ENCODE data around the gene REPIN1. TPM values are rescaled to one million over a fixed set of nuclear protein-coding genes. Genes with fewer than 3 reads are reported as not detected.

The REPIN1 gene
- total RNA-seq, 1 experiment from 2014 or later = 124 TPM

- Histone ChIP-seq H3F3A (ENCODE audit: low read length, unreplicated experiment) (no peaks in the 10 kb centered on the region), H4K20me1 (ENCODE audit: low read length) (0 out of 2 replicates have a peak, but pooled peaks cover 6% of the 10 kb centered on the region), H3K4me3 (ENCODE audit: low read length) (no peak overlapping the region), H3K4me2 (ENCODE audit: low read length) (no peak overlapping the region), H3K27ac (ENCODE audit: low read length) (no peak overlapping the region), H3K9me3 (ENCODE audit: low read length) (no peaks in the 10 kb centered on the region), H3K4me1 (ENCODE audit: insufficient read depth, low read length) (peaks cover 24% of the 10 kb centered on the region), H3K36me3 (ENCODE audit: low read depth, low read length) (no peaks in the 10 kb centered on the region), H3K79me2 (ENCODE audit: low read length) (peaks cover 16% of the 10 kb centered on the region), H2AFZ (ENCODE audit: low read length) (no peak overlapping the region), H3K9ac (ENCODE audit: low read length) (no peak overlapping the region), H3K27me3 (ENCODE audit: low read length) (no peaks in the 10 kb centered on the region), H3K9me2 (replicated peaks; ENCODE audit: low read length) (no peaks in the 10 kb centered on the region)
- CTCF ChIA-PET = no interaction called here
- ATAC-seq (no peak), DNase-seq (no peak)
- TF ChIP-seq EZH2 (IDR thresholded peaks at IDR 0.05; ENCODE audit: low read length, unreplicated experiment) (no peak), CTCF (conservative IDR thresholded peaks at IDR 0.05; ENCODE audit: low read depth, low read length) (no peak), EZH2phosphoT487 (IDR thresholded peaks at IDR 0.05; ENCODE audit: borderline replicate concordance, low read length) (no peak)
- intact Hi-C loops (cut with micrococcal nuclease) = no loop called here
- no TSS peak for BruUV-seq (replicated peaks)
- POLR2A ChIA-PET (ENCODE audit: unreplicated experiment) = no interaction called here
These were observed 3.4 kb upstream of the REPIN1 start for GRCh38 chr7:150365194-150365593.

GRCh38 chr7:150365673-150366398 lies 2.8 kb upstream of the REPIN1 start:
- H3F3A ChIP-seq (ENCODE audit: low read length, unreplicated experiment) = no peaks in the 10 kb centered on the region
- peaks cover 22% of the 10 kb centered on the region for H3K79me2 ChIP-seq (ENCODE audit: low read length)
- ChIA-PET CTCF (no interaction called here), POLR2A (ENCODE audit: unreplicated experiment) (no interaction called here)
- no peak overlapping the region for H3K4me2 ChIP-seq (ENCODE audit: low read length)
- no peak for TF ChIP-seq EZH2 (IDR thresholded peaks at IDR 0.05; ENCODE audit: low read length, unreplicated experiment)
- no peak for TF ChIP-seq CTCF (conservative IDR thresholded peaks at IDR 0.05; ENCODE audit: low read depth, low read length)
- TF ChIP-seq EZH2phosphoT487 (IDR thresholded peaks at IDR 0.05; ENCODE audit: borderline replicate concordance, low read length) = no peak
- no peak overlapping the region for H2AFZ ChIP-seq (ENCODE audit: low read length)
- H3K27me3 ChIP-seq (ENCODE audit: low read length) = no peaks in the 10 kb centered on the region
- no peak overlapping the region for H3K4me3 ChIP-seq (ENCODE audit: low read length)
- no peaks in the 10 kb centered on the region for H3K36me3 ChIP-seq (ENCODE audit: low read depth, low read length)
- H4K20me1 ChIP-seq (ENCODE audit: low read length) = 0 out of 2 replicates have a peak, but pooled peaks cover 11% of the 10 kb centered on the region
- H3K27ac ChIP-seq (ENCODE audit: low read length) = no peak overlapping the region
- no peak for ATAC-seq
- no TSS peak for BruUV-seq (replicated peaks)
- no peaks in the 10 kb centered on the region for H3K9me3 ChIP-seq (ENCODE audit: low read length)
- intact Hi-C loops (cut with micrococcal nuclease) = no loop called here
- H3K9ac ChIP-seq (ENCODE audit: low read length) = no peak overlapping the region
- H3K4me1 ChIP-seq (ENCODE audit: insufficient read depth, low read length) = peaks cover 31% of the 10 kb centered on the region
- no peak for DNase-seq
- no peaks in the 10 kb centered on the region for H3K9me2 ChIP-seq (replicated peaks; ENCODE audit: low read length)

- 0 out of 2 replicates have a peak, but pooled peaks cover 11% of the 10 kb centered on the region for H4K20me1 ChIP-seq (ENCODE audit: low read length)
- H3K4me3 ChIP-seq (ENCODE audit: low read length) = peak overlapping the region; percentile 87
- CTCF ChIA-PET = no interaction called here
- peaks cover 41% of the 10 kb centered on the region for H3K79me2 ChIP-seq (ENCODE audit: low read length)
- H3K27me3 ChIP-seq (ENCODE audit: low read length) = no peaks in the 10 kb centered on the region
- no peaks in the 10 kb centered on the region for H3K36me3 ChIP-seq (ENCODE audit: low read depth, low read length)
- TF ChIP-seq EZH2phosphoT487 (IDR thresholded peaks at IDR 0.05; ENCODE audit: borderline replicate concordance, low read length) = no peak
- no peak for TF ChIP-seq EZH2 (IDR thresholded peaks at IDR 0.05; ENCODE audit: low read length, unreplicated experiment)
- no peak for TF ChIP-seq CTCF (conservative IDR thresholded peaks at IDR 0.05; ENCODE audit: low read depth, low read length)
- H3K9ac ChIP-seq (ENCODE audit: low read length) = peak overlapping the region; percentile 92
- H2AFZ ChIP-seq (ENCODE audit: low read length) = peak overlapping the region; percentile 71
- peaks cover 33% of the 10 kb centered on the region for H3K4me1 ChIP-seq (ENCODE audit: insufficient read depth, low read length)
- POLR2A ChIA-PET (ENCODE audit: unreplicated experiment) = no interaction called here
- no peak for DNase-seq
- TSS peak; percentile 53 for BruUV-seq (replicated peaks)
- no peaks in the 10 kb centered on the region for H3F3A ChIP-seq (ENCODE audit: low read length, unreplicated experiment)
- peak; percentile 63 for ATAC-seq
- intact Hi-C loops (cut with micrococcal nuclease) = no loop called here
- H3K27ac ChIP-seq (ENCODE audit: low read length) = peak overlapping the region; percentile 83
- H3K9me3 ChIP-seq (ENCODE audit: low read length) = no peaks in the 10 kb centered on the region
- no peaks in the 10 kb centered on the region for H3K9me2 ChIP-seq (replicated peaks; ENCODE audit: low read length)
- H3K4me2 ChIP-seq (ENCODE audit: low read length) = peak overlapping the region; percentile 94
These were observed 936 bp upstream of the REPIN1 start for GRCh38 chr7:150367677-150368095.
